ENCODE data around the gene BMPR1B.
"Not testable (repeated sequence)": the region's sequence is repeated elsewhere in the genome, so short reads cannot be mapped to it uniquely, and the experiment has no call there.

Gene BMPR1B

GRCh38 chr4:94841166-94841863 is 83.6 kb downstream of the BMPR1B start:
- DNase-seq = not testable (repeated sequence)

GRCh38 chr4:94841864-94842221 is 84.1 kb downstream of the BMPR1B start:
- DNase-seq = no peak

GRCh38 chr4:94843216-94843615 is 85.5 kb downstream of the BMPR1B start:
- DNase-seq = no peak

- DNase-seq = no peak
Measured at GRCh38 chr4:94848326-94848725, 90.6 kb downstream of the BMPR1B start.

GRCh38 chr4:94849901-94850300 is 92.1 kb downstream of the BMPR1B start:
- no peak for DNase-seq

- no peak for DNase-seq
Measured at GRCh38 chr4:94852616-94853015, 94.9 kb downstream of the BMPR1B start.

- no peak for DNase-seq
Measured at GRCh38 chr4:94856030-94856429, 98.3 kb downstream of the BMPR1B start.

- no peak for DNase-seq
Measured at GRCh38 chr4:94870146-94870545, 112.4 kb downstream of the BMPR1B start.

- no peak for DNase-seq
Measured at GRCh38 chr4:94871644-94872305, 114.0 kb downstream of the BMPR1B start.

GRCh38 chr4:94877973-94878372 is 120.2 kb downstream of the BMPR1B start:
- no peak for DNase-seq

- no peak for DNase-seq
Measured at GRCh38 chr4:94880956-94881355, 123.2 kb downstream of the BMPR1B start.

GRCh38 chr4:94882756-94883155 is 125.0 kb downstream of the BMPR1B start:
- DNase-seq = no peak

- no peak for DNase-seq
Measured at GRCh38 chr4:94887027-94887426, 129.3 kb downstream of the BMPR1B start.

GRCh38 chr4:94889523-94889922 is 131.8 kb downstream of the BMPR1B start:
- no peak for DNase-seq

- DNase-seq = no peak
Measured at GRCh38 chr4:94889946-94890345, 132.2 kb downstream of the BMPR1B start.

GRCh38 chr4:94890579-94890978 is 132.8 kb downstream of the BMPR1B start:
- no peak for DNase-seq

GRCh38 chr4:94892051-94892450 is 134.3 kb downstream of the BMPR1B start:
- no peak for DNase-seq

- DNase-seq = no peak
Measured at GRCh38 chr4:94895081-94895480, 137.3 kb downstream of the BMPR1B start.

GRCh38 chr4:94897023-94897422 is 139.3 kb downstream of the BMPR1B start:
- no peak for DNase-seq

- DNase-seq = no peak
Measured at GRCh38 chr4:94905511-94905910, 147.8 kb downstream of the BMPR1B start.

- no peak for DNase-seq
Measured at GRCh38 chr4:94909645-94910044, 151.9 kb downstream of the BMPR1B start.

GRCh38 chr4:94911106-94911505 is 153.4 kb downstream of the BMPR1B start:
- DNase-seq = no peak

GRCh38 chr4:94912606-94913005 is 154.9 kb downstream of the BMPR1B start:
- no peak for DNase-seq

GRCh38 chr4:94913316-94913715 is 155.6 kb downstream of the BMPR1B start:
- DNase-seq = no peak

- no peak for DNase-seq
Measured at GRCh38 chr4:94917146-94917545, 159.4 kb downstream of the BMPR1B start.
